AG09319 (cell line): ENCODE data around the gene MAPK8IP2.

ENCODE experiments used
- DNase-seq: peaks from one replicate; pipeline ENCODE4 v3.0.0-alpha.2; 2010; ENCODE audit warnings: low read depth; ENCODE audit errors: extremely low read depth
- TF ChIP-seq, protein P1 (sequence below): IDR thresholded peaks from 2 replicates; pipeline ENCODE4 v1.5.1; 2011; ENCODE audit warnings: low read depth, mild to moderate bottlenecking, inconsistent platforms, low read length, moderate library complexity

The MAPK8IP2 gene

GRCh38 chr22:50579752-50580151 is 20.8 kb upstream of the MAPK8IP2 start:
- TF ChIP-seq, protein P1, sequence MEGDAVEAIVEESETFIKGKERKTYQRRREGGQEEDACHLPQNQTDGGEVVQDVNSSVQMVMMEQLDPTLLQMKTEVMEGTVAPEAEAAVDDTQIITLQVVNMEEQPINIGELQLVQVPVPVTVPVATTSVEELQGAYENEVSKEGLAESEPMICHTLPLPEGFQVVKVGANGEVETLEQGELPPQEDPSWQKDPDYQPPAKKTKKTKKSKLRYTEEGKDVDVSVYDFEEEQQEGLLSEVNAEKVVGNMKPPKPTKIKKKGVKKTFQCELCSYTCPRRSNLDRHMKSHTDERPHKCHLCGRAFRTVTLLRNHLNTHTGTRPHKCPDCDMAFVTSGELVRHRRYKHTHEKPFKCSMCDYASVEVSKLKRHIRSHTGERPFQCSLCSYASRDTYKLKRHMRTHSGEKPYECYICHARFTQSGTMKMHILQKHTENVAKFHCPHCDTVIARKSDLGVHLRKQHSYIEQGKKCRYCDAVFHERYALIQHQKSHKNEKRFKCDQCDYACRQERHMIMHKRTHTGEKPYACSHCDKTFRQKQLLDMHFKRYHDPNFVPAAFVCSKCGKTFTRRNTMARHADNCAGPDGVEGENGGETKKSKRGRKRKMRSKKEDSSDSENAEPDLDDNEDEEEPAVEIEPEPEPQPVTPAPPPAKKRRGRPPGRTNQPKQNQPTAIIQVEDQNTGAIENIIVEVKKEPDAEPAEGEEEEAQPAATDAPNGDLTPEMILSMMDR, result no peak
- DNase-seq, result no peak

- TF ChIP-seq, protein P1, result no peak
- no peak for DNase-seq
Observed at GRCh38 chr22:50581031-50581949, 19.3 kb upstream of the MAPK8IP2 start.

GRCh38 chr22:50581950-50582492 is 18.6 kb upstream of the MAPK8IP2 start:
- no peak for DNase-seq
- TF ChIP-seq, protein P1, result no peak

DNA sequence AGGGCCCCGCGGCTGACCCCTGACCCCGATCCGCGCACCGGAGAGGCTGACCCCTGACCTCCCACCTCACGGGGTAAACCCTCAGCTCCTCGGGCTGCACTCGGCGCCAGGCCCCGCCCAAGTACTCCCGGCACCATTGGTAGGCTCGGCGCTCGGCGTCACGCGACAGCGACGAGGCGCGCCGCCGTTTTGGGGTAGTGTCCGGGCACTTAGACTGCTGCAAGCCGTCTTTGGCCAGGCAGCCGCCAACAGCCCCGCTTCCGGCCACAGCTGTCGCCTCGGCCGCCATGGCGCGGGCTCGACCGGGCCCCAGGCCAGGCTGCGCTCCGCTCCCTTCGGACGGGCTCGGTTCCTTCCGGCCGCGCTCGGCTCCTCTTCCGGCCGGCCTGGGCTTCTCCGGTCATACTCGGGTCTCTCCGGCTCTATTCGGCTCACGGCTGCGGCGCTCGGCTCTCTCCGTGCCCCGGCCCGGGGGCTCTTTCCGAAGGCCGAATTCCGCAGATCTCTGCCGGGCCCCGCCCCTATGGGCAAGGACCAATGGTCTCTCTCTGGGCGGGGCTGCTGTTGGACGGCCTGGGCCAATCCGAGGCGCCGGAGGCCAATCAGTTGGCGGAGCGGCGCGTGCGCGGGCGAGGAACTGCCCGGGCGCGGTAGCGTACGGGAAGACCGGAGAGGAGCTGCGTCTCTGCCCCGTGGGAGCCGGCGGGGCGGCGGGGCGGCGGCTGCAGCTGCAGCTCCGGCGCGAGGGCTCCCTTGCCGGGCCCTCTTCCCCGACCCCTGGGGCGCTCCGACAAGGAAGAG is 17.9 kb upstream of the MAPK8IP2 start, which contains the start of gene CHKB:
CHKB (minus strand) TSS at position 357 of the 801 bp plus-strand sequence; CDS start at position 289, 68 bp downstream.
- TF ChIP-seq, protein P1, result no peak
- DNase-seq, result peak; percentile 92

DNA sequence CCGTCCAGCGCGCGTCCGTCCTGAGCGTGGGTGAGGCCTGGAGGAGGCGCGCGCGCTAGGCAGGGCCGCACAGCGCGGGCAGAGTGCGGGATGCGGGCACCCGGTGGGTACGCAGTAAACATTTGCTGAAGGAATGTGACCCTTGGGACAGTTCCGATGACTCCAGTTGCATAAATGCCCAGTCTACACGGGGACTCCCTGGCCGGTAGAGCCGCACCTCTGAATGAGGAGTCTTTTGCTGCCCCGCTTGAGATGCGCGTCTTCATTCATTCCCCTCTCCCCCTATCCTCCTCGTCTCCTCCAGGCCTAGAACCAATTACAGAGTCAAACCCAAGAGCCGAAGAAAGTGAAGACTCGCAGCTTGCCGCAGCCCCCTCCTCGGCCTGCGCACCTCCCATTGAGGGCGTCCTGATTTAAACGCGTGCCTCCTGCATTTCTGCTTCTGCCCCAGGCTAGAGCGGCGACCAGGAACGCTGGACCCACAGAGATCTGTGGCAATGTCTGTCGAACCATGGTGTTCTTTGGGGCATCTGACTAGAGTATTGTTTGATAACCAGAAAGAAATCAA is 17.2 kb upstream of the MAPK8IP2 start:
- DNase-seq, result no peak

More for the DNA sequence above, 17.2 kb upstream of the MAPK8IP2 start:
- TF ChIP-seq, protein P1, result no peak
